GM19455 (cell line): ENCODE data around the gene MC2R.

ENCODE experiments used
- ATAC-seq: cut with Tn5 transposase; IDR thresholded peaks from one replicate; pipeline ENCODE4 v1.9.1; 2021; ENCODE audit not compliant: unreplicated experiment

MC2R gene

DNA sequence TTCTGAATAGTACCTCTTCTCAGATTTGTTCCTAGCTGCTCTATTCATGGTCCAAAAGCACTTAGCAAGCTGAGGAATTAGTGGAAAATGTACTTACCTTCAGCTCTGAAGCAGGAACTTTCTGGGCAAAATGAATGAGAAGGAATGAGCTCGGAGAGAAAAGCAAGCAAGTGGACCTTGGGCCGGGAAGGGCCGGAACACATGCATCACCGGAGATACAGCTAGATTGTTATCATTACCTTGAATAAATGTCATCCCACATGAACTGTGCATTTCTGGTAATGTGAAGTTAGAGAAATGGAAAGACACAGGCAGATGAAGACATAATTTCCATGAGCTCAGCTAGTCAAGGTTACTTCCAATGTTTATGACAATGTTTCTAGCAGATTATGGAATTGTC lies at the start of gene MC2R:
Gene MC2R, minus strand, starts transcription at position 146 of the 400 bp plus-strand sequence. CDS start 30,018 bp downstream, outside the sequence.
- ATAC-seq, result no peak

DNA sequence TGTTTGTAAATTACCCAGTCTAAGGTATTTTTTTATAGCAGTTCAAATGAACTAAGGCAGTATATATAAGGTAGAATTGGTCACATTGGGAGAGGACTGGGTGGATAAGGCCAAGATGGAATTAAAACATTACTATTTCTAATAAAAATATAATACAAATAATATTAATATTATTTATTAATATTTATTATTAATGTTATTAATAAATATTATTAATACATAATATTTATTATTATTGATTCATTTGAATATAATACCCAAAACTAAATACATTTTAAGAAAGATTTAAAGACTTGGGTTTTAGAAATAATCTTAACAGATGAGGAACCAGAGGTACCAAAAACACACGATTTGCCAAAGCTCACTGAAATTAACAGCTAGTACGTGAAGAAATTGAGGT lies 30.5 kb upstream of the MC2R start:
- no peak for ATAC-seq

DNA sequence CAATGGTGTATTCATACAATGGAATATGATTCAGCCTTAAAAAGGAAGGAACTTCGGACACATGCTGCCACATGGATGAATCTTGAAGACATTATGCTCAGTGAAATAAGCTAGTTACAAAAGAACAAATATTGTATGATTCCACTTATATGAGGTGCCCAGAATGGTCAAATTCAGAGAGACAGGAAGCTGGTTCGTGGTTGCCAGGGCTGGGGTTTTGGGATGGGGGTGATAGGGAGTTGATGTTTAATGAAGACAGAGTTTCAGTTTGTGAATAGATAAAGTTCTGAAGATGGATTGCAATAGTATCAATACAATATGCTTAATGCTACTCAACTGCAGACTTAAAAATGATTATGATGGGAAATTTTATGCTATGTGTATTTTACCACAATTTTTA lies 28.0 kb upstream of the MC2R start:
- no peak for ATAC-seq

DNA sequence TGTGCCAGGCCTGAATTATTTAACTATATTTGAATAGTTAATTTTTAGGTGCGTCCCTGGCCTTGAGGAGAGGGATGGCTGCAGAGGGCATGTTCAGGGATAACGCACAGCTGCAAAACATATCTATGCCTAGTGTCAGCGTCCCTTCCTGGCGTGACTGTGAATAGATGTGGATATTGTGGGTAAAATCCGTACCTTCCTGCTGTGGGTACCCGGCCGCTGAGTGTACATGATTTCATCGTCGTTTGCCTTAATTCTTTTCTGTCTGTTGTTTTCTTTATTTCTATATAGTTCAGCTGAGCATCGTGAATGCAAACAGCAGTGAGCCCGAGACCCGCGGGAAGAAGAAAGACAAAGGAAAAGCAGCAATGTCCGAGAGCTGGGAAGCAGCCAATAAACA lies 25.0 kb upstream of the MC2R start:
- ATAC-seq, result no peak

DNA sequence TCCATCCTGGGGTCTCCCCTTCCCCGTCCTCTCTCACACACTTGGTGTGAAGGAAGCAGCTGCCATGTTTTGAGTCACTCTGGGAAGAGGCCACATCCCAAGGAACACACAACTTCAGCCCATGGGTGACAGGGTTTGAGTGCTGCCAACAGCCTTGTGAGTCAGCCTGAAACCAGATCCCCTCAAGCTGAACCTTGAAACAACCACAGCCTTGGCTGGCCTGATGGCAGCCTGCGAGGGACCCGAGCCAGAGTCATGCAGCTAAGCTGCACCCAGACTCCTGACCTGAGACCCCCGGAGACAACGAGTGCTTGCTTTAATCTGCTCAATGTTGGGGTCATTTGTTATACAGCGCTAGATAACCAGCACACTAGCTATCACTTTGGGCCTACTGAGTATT lies 19.3 kb upstream of the MC2R start:
- ATAC-seq, result no peak

DNA sequence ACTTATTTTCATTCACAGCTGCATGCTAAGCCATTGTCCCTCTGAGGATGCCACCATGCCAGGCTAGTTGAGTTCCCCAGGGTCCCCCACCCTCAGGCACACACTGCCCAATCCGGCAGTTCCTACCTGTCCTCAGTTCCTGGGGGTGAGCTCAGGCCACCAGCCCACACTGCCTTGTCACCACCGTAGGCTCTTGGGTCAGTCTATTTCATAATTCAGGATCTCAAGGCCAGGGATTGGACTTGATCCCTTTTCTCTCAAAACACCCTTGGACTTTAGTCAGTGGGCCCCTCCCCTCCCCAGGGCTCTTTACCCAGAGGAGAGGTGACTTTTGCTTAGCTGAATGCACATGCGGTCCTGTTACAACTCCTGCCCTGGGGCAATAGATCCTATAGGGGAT lies 18.7 kb upstream of the MC2R start:
- no peak for ATAC-seq

DNA sequence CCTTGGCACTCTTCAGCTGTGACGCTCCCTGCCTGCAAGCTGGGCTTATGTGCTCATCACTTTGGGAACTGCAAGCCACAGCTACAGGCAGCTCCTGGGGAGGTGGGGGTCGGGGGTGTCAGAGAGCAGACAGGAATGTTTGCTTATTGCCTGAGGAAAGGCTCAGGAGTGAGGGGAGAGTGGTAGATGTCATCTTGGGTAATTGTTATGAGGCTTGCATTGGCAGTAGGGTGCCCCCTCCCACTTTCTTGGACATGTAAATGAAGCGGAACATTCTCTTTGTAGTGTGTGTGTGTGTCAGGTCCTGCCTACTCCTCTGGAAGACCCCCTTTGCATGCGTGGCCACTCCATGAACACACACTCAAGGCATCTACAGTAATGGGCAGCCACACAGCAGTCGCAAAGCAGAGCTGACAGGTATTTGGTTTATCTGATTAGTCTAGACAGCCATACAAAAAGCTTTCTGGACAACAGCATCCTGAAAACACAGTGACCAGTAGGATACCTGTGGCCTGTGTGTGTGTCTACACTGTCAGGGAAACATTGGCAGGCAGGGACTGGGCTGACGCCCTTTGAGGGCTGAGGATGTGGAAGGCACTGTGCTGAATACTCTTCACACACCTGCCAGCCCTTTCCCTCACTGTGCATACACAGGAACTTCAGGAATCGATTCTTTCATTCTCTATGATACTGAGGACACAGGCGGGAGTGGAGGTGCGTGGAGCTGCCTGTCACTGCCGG lies 17.1 kb upstream of the MC2R start:
- no peak for ATAC-seq

DNA sequence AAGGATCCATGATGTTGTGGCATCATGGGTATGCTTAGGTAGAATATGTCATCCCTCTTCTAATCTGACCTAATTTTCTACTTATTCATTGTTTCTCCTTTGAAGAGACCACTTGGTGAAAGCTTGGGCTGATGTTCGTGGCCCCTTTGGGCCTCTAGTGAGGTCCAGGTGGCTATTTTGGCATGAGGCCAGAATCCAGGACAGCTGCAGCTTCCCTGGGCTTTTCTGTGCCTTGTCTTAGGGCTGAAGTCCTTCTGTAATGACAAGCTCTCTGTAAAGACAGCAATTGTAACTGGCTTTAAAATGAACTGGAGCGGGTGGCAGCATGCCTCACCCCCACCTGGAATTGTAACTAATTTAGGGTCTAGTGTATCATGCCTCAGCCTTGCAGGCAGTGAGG lies 15.6 kb upstream of the MC2R start:
- ATAC-seq, result no peak

DNA sequence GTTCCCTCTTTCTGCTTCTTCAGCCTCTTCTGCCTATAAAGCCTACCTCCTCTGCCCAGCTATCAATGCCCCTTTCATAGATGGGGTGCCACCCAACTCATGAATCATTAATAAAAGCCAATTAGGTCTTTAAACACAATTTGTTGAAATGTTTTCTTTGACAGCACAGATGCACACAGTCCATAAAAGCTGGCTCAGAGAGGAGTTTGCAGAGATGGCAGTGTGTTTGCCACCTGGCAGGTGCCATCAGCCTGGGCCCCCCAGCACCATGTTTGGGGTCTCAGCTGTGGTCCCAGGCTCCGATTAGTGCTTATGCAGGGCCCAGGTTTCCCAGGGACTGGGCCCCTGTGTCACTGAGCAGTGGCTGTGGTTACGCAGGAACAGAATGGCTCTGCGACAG lies 7.9 kb upstream of the MC2R start:
- no peak for ATAC-seq

DNA sequence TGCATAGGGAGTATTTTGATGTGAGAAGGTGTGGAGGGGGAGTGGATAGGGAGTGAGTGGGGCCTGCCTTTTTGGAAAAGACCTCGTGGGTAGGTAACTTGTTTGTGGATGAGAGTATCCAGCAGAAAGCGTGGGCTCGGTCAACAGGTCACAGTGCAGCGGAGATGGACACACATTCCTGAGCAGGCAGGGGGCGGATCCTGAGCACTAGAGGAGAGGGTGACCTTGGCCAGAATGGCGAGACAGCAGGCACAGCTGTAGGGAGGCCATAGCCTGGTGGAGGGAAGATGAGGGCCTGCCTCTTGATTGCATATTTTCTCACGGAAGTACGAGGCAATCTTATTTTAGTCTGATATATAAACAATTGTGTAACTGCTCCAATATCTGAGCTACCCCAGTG lies 3.6 kb upstream of the MC2R start:
- ATAC-seq, result no peak

DNA sequence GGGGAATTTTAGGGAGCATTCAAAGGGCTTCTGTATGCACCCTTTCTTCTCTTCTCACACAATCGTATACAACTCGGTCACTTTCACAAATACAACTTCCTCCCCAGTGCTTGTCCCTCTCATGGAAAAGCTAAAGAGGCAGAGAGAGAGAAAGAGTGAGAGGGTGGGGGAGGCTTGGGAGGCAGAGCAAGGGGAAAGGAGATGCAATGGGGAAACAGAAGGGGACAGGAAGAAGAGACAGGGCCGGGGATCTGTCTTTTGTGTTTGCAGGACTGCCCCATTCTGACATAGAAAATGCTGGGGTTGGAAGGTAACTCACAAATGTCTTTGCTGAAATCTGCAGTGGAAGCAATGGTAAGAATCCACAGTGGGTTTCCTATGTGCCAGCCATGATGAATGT lies 2.1 kb upstream of the MC2R start:
- no peak for ATAC-seq

DNA sequence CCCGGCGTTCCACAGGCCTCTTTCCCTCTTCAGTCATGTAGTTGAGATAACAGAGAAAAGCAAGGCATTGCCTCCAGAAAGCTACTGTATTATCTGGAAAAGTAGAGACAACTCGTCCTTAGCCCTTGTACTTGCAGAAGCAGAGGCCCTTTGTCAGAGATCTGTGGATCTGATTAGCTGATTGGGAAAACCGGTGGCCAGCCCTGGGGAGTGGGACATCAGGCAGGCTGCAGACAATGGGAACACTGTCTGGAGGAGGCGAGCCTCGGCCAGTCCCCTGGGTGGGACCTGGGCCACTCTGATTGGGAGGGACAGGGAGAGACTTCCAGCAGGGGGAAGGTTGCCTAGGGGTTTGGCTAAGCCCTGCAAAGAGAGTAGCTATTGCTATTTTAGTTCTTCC lies 1.2 kb upstream of the MC2R start:
- ATAC-seq, result no peak

DNA sequence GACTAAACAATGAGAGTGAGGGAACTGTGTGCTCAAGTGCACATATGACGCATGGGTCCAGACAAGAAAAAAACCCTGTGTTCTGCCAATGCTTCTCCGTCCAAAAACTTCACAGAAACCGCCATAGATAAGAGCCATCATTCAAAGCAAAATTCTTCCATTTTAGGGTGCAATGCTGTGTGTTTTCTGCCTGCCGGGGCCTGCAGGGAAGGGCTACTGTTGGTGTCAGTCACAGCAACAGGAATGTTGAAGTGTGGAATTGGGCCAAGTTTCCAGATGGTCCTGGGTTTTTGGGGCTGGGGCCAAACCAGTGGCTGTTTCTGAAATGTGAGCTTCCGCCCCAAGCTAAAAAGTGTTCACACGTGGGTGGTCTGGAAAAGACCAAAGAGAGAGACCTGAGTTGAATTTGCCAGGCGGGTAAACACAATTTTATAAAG lies 677 bp upstream of the MC2R start:
- no peak for ATAC-seq

DNA sequence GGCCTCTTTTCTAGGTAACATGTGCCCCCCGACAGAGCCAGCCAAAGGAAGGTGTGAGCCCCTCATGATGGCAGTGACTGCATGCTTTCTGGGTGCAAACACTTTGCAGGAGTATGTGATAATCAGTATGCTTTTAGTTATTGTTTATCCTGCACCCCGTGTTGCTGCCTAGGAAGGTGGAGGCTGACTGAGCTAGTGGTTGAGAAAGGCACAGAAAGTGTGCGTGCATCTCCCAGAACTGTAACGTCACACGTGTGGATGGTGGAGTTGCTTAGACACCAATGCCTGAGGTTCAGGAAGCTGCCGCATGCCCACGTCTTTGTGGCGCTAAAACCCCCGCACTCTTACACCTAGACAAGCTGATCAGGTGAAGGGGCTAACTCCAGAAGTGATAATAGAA lies 580 bp downstream of the MC2R start:
- no peak for ATAC-seq

DNA sequence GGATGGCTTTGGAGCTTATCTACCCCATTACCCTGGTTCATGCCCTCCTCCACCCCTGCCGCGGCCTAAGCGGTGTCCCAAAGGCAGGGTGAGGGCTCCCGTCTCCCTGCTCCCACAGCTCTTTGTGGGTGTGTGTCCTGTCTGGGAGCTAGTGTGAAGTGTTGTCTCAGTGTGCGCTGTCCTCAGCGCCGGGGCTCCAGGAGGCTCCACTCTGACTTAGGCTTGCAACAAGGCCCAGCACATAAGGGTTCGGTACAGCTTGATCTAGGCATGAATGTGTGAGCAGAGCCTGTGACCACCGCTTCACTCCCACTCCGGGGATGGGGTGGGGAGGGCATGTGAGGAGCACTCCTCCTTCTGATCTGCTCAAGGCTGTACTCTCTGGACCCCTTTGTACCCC lies 1.2 kb downstream of the MC2R start:
- ATAC-seq, result no peak

DNA sequence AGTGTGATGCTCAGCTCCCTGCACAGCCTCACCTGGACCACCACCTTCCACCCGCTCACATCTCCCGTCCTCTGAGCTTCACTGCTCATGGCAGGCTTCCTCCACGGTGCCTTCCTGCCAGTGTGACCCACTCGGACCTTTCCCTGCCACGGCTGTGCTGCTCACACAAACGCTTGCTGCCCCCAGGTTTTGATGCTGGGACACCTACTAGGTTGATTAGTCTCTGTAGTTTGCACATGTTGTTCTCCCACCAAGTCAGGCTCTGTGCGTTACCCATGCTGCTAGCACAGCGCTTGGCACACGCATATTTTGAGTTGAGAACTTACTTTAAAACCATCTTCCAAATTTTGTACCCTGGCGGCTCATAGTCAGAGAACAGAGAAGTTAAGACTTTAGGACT lies 2.1 kb downstream of the MC2R start:
- no peak for ATAC-seq

DNA sequence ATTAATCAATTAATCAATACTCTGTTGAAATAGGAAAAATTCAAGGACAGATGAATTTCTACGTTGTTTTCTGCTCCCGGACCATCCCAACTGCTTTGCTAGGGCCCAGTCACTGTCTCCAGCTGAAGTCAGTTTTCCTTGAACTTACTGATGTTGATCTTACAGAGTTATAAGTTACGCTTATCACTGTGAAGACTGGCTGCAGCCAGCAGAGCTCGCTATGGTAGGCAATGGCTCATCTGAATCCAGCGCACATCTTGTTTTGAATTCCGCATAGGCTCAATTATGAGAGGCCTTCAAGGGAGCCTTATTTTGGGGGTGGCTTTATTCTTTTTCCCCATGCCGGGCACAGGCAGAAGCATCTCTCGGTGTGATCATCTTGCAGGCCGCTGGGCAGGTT lies 2.7 kb downstream of the MC2R start:
- ATAC-seq, result no peak

DNA sequence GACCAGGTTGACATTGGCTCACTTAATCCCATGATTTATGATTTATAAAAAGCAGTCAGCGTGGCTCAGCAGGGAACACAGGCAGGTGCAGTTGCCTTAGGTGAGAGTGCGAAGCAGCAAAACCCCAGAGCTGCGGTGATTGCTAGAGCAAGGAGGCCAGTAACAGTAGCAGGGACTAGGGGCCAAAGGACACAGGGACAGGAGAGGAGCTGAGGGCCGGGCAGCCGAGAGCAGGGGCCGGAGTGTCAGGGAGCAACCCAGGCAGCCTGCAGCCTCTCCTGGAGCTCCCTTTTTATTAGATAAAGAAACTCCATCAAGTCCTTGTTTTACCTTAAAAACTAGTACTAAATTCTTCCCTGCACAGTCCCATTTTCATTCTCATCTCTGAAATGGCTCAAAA lies 4.3 kb downstream of the MC2R start:
- ATAC-seq, result no peak

DNA sequence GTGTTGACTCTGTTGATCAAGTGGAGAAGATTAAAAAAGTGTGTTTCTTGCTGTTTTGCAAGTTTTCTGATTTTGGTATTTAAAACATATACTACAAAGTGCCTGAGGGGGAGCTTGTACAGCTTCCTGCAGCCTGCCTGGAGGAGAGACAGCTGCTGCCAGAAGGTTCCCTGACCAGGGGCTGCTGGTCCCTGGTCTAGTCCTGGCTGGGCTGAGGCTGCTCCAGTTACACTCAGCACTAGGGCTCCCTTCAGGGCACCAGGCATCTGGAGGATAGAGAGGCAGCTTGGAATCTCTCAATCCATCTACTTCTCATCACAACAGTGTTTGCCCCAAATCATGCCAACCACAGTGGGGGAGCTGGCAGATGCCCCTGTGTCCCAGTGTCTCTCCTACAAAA lies 4.8 kb downstream of the MC2R start:
- no peak for ATAC-seq

DNA sequence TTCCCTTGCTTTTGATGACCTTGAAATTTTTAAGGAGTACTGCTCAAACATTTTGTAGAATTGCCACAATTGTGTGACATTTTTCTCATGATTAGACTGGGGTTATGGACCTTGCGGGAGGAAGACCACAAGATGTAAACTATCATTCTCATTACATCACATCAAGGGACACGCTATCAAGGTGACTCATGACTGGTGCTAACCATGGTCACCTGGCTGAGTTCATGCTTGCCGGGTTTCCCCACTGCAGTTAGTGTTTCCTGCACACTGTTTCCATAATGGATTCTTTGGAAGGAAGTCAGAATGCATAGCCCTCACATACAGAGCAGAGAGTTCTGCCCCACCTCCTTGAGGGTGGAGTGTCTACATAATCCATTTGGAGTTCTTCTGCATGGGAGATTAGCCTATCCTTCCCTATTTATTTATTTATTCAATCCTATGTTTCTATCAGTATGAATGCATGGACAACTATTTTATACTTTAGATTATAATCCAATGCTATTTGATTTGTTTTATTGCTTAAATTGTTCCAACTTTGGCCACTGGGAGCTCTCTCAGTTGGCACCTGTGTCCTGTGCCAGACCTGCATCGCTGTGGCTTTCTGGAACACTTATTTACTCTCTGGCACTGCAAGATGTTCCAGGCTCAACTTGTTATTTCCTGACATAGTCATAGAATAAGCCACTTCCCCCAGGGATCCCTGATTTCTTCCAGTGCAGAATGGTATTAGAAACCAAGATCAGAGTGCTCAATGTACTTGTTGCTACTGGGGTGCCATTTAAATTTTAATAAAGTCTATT lies 6.0 kb downstream of the MC2R start:
- no peak for ATAC-seq

DNA sequence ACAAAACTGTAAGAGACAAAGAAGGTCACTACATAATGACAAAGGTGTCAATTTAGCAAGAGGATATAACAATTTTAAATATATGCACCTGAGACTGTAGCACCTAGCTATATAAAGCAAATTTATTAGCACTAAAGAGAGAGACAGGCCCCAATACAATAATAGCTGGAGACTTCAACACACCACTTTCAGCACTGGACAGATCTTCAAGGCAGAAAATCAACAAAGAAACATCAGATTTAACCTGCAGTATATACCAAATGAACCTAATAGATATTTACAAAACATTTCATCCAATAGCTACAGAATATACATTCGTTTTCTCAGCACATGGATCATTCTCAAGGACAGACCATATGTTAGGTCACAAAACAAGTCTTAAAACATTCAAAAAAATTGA lies 14.7 kb downstream of the MC2R start:
- ATAC-seq, result no peak

DNA sequence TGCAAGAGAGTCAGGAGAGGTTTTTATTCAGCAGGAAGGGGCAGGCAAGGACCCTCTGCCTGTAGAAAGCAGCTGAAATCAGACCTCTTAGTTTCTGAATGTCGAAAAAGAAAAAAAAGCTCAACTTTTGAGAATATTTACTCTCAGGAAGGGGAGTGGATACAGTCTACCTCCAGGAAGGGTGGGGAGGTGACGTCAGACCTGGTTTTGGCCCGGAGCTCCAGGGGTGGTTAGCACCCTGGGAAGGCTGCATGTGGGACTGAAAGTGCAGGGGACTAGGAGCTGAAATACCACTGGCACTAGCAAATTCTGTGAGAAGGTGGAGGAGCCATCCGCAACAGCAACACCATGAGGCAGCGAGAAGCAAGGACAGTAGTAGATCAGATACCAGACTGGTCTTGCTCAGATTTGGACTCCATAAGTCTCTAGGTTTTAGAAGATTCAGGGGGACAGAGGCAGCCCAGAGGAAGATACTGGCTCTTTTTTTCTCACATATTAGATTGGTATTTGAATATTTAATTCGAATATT lies 19.8 kb downstream of the MC2R start:
- ATAC-seq, result no peak
